Measurements from ENCODE around the gene ZNF555. TPM values are rescaled to one million over a fixed set of nuclear protein-coding genes. Genes with fewer than 3 reads are reported as not detected.

The ZNF555 gene
- total and polyA plus RNA-seq, 2 of the 13 experiments (the other 11 are each of a cell fraction or from before 2014, with no cell fraction given): 5.0 to 8.0 TPM

GRCh38 chr19:2900296-2901252 lies 59.3 kb downstream of the ZNF555 start, which contains the start of gene ZNF57 (continued):
- TF ChIP-seq ZNF660 (CRISPR knock-in tag; IDR thresholded peaks at IDR 0.05; ENCODE audit: borderline replicate concordance, low read depth): no peak
- no peak for TF ChIP-seq KDM1A (CRISPR knock-in tag; IDR thresholded peaks at IDR 0.05)
- no peak for TF ChIP-seq ZNF615 (CRISPR knock-in tag; IDR thresholded peaks at IDR 0.05; ENCODE audit: borderline replicate concordance)
- no peak for TF ChIP-seq MAZ (IDR thresholded peaks at IDR 0.05; ENCODE audit: borderline replicate concordance, low read depth, low read length)
- TF ChIP-seq MAZ (CRISPR knock-in tag; IDR thresholded peaks at IDR 0.05; ENCODE audit: low read depth): no peak
- TF ChIP-seq SP5 (CRISPR knock-in tag; IDR thresholded peaks at IDR 0.05; ENCODE audit: borderline replicate concordance, low read depth): no peak; the same call in 1 of the 2 replicates
- no peak for TF ChIP-seq ZC3H13 (CRISPR knock-in tag; IDR thresholded peaks at IDR 0.05)
- TF ChIP-seq, protein P1, sequence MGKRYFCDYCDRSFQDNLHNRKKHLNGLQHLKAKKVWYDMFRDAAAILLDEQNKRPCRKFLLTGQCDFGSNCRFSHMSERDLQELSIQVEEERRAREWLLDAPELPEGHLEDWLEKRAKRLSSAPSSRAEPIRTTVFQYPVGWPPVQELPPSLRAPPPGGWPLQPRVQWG (CRISPR knock-in tag; IDR thresholded peaks at IDR 0.05; ENCODE audit: borderline replicate concordance, low read depth): no peak
- TF ChIP-seq, protein P2, sequence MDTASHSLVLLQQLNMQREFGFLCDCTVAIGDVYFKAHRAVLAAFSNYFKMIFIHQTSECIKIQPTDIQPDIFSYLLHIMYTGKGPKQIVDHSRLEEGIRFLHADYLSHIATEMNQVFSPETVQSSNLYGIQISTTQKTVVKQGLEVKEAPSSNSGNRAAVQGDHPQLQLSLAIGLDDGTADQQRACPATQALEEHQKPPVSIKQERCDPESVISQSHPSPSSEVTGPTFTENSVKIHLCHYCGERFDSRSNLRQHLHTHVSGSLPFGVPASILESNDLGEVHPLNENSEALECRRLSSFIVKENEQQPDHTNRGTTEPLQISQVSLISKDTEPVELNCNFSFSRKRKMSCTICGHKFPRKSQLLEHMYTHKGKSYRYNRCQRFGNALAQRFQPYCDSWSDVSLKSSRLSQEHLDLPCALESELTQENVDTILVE (CRISPR knock-in tag; IDR thresholded peaks at IDR 0.05): no peak
- no peak for TF ChIP-seq MBNL3 (CRISPR knock-in tag; conservative IDR thresholded peaks at IDR 0.05)
- TF ChIP-seq, protein P3, sequence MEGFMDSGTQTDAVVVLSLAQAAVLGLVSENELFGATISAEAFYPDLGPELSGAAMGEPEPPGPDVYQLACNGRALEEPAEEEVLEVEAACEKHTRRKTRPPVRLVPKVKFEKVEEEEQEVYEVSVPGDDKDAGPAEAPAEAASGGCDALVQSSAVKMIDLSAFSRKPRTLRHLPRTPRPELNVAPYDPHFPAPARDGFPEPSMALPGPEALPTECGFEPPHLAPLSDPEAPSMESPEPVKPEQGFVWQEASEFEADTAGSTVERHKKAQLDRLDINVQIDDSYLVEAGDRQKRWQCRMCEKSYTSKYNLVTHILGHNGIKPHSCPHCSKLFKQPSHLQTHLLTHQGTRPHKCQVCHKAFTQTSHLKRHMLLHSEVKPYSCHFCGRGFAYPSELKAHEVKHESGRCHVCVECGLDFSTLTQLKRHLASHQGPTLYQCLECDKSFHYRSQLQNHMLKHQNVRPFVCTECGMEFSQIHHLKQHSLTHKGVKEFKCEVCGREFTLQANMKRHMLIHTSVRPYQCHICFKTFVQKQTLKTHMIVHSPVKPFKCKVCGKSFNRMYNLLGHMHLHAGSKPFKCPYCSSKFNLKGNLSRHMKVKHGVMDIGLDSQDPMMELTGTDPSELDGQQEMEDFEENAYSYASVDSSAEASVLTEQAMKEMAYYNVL (CRISPR knock-in tag; IDR thresholded peaks at IDR 0.05; ENCODE audit: borderline replicate concordance): no peak
- TF ChIP-seq SOX5 (CRISPR knock-in tag; IDR thresholded peaks at IDR 0.05; ENCODE audit: borderline replicate concordance): peak; percentile 44; the same call in 1 of the 2 replicates
- 0 out of 2 replicates have a peak, but pooled peaks have one; percentile 52 for TF ChIP-seq SALL2 (CRISPR knock-in tag; IDR thresholded peaks at IDR 0.05)
- TF ChIP-seq ZNF761 (CRISPR knock-in tag; conservative IDR thresholded peaks at IDR 0.05): no peak
- no peak for TF ChIP-seq PRMT3 (CRISPR knock-in tag; IDR thresholded peaks at IDR 0.05; ENCODE audit: borderline replicate concordance, low read depth)
- no peak for TF ChIP-seq MIER2 (CRISPR knock-in tag; IDR thresholded peaks at IDR 0.05)
- TF ChIP-seq HNRNPK (IDR thresholded peaks at IDR 0.05; ENCODE audit: low read depth, low read length, poor library complexity, severe bottlenecking): peak; percentile 85
- no peak for TF ChIP-seq PRDM15 (CRISPR knock-in tag; IDR thresholded peaks at IDR 0.05)
- TF ChIP-seq ZNF274 (CRISPR knock-in tag; IDR thresholded peaks at IDR 0.05): peak; percentile 56; the same call in 1 of the 2 replicates
- peak; percentile 70 for TF ChIP-seq KAT8 (CRISPR knock-in tag; IDR thresholded peaks at IDR 0.05)
- peak; percentile 53; the same call in 1 of the 2 replicates for TF ChIP-seq GPN1 (CRISPR knock-in tag; IDR thresholded peaks at IDR 0.05; ENCODE audit: borderline replicate concordance)
- no peak for TF ChIP-seq ZNF614 (CRISPR knock-in tag; IDR thresholded peaks at IDR 0.05; ENCODE audit: borderline replicate concordance)
